ENCODE measurements around the gene RPS14.

- TF ChIP-seq EZH2 (IDR thresholded peaks at IDR 0.05; ENCODE audit: low read length) (no peak), CTCF (optimal IDR thresholded peaks at IDR 0.05 in 1 of 3, IDR thresholded peaks at IDR 0.05 in 1 of 3, conservative IDR thresholded peaks at IDR 0.05 in 1 of 3; ENCODE audit: extremely low read depth in 1 of 3, insufficient read depth in 2 of 3, low read length in 3 of 3) (no peak)
Measured at GRCh38 chr5:150392680-150393079, 56.9 kb downstream of the RPS14 start.
